Measurements from ENCODE around the gene IGF2BP2. TPM values are rescaled to one million over a fixed set of nuclear protein-coding genes. Genes with fewer than 3 reads are reported as not detected.
"Not testable (repeated sequence)": the region's sequence is repeated elsewhere in the genome, so short reads cannot be mapped to it uniquely, and the experiment has no call there.

IGF2BP2 gene
- total and polyA plus RNA-seq, 3 experiments from 2014 or later, result 0.42 TPM; not detected in 1

- H3K4me3 Mint-ChIP-seq, result no peak overlapping the region
- no peak overlapping the region for H3K4me3 ChIP-seq (ENCODE audit: low read length)
- no peak for DNase-seq
- no peaks in the 10 kb centered on the region for H3K9me3 ChIP-seq (ENCODE audit: low read length)
- CTCF ChIA-PET, result no interaction called here
- no peaks in the 10 kb centered on the region for H3K9me3 Mint-ChIP-seq
- POLR2A ChIA-PET, result no interaction called here
- H3K36me3 Mint-ChIP-seq, result no peaks in the 10 kb centered on the region
- peaks cover 2% of the 10 kb centered on the region for H3K27me3 ChIP-seq (ENCODE audit: insufficient read depth, low read length, poor library complexity, severe bottlenecking)
- H3K27me3 Mint-ChIP-seq, result peaks cover 12 to 30% of the 10 kb centered on the region in 2 donors
- no peaks in the 10 kb centered on the region for H3K36me3 ChIP-seq (ENCODE audit: insufficient read depth, low read length)
- H3K27ac ChIP-seq (ENCODE audit: low read depth, low read length), result peak overlapping the region; percentile 29
- no peaks in the 10 kb centered on the region for H3K4me1 Mint-ChIP-seq
- no peaks in the 10 kb centered on the region for H3K4me1 ChIP-seq (ENCODE audit: insufficient read depth, low read length)
- H3K27ac Mint-ChIP-seq, result no peak overlapping the region
Measured at GRCh38 chr3:185813205-185813604, 11.6 kb downstream of the IGF2BP2 start.

GRCh38 chr3:185807445-185808068 lies 17.3 kb downstream of the IGF2BP2 start:
- no peak overlapping the region for H3K4me3 Mint-ChIP-seq
- no peak overlapping the region for H3K27ac Mint-ChIP-seq
- H3K27me3 Mint-ChIP-seq, result peaks cover 8 to 15% of the 10 kb centered on the region in 2 donors
- no peak for DNase-seq
- Histone ChIP-seq H3K36me3 (ENCODE audit: insufficient read depth, low read length) (no peaks in the 10 kb centered on the region), H3K27me3 (ENCODE audit: insufficient read depth, low read length, poor library complexity, severe bottlenecking) (no peaks in the 10 kb centered on the region), H3K4me1 (ENCODE audit: insufficient read depth, low read length) (no peaks in the 10 kb centered on the region), H3K4me3 (ENCODE audit: low read length) (no peak overlapping the region), H3K9me3 (ENCODE audit: low read length) (no peaks in the 10 kb centered on the region), H3K27ac (ENCODE audit: low read depth, low read length) (no peak overlapping the region)
- no peaks in the 10 kb centered on the region for H3K36me3 Mint-ChIP-seq
- CTCF ChIA-PET, result no interaction called here
- POLR2A ChIA-PET, result interaction anchor here (0.7 kb wide), 1 partner anchor 39 kb away, joined by 3 read pairs; no protein-coding TSS in a partner anchor
- no peaks in the 10 kb centered on the region for H3K9me3 Mint-ChIP-seq
- no peaks in the 10 kb centered on the region for H3K4me1 Mint-ChIP-seq

GRCh38 chr3:185798831-185799110 lies 26.1 kb downstream of the IGF2BP2 start:
- POLR2A ChIA-PET; H3K36me3 Mint-ChIP-seq; H3K27me3 ChIP-seq (ENCODE audit: insufficient read depth, low read length, poor library complexity, severe bottlenecking); H3K4me1 ChIP-seq (ENCODE audit: insufficient read depth, low read length); H3K4me3 Mint-ChIP-seq; H3K9me3 Mint-ChIP-seq; CTCF ChIA-PET; H3K27ac Mint-ChIP-seq; H3K36me3 ChIP-seq (ENCODE audit: insufficient read depth, low read length); H3K4me3 ChIP-seq (ENCODE audit: low read length); H3K27ac ChIP-seq (ENCODE audit: low read depth, low read length); H3K4me1 Mint-ChIP-seq; DNase-seq; H3K9me3 ChIP-seq (ENCODE audit: low read length): not testable (repeated sequence)
- H3K27me3 Mint-ChIP-seq, result peaks cover 9 to 39% of the 10 kb centered on the region in 2 donors

- Histone ChIP-seq H3K36me3 (ENCODE audit: insufficient read depth, low read length) (no peaks in the 10 kb centered on the region), H3K27ac (ENCODE audit: low read depth, low read length) (no peak overlapping the region), H3K9me3 (ENCODE audit: low read length) (no peaks in the 10 kb centered on the region), H3K27me3 (ENCODE audit: insufficient read depth, low read length, poor library complexity, severe bottlenecking) (no peaks in the 10 kb centered on the region), H3K4me3 (ENCODE audit: low read length) (no peak overlapping the region), H3K4me1 (ENCODE audit: insufficient read depth, low read length) (no peaks in the 10 kb centered on the region)
- DNase-seq, result no peak
- ChIA-PET POLR2A (no interaction called here), CTCF (no interaction called here)
- Mint-ChIP-seq H3K4me3 (no peak overlapping the region), H3K27ac (no peak overlapping the region), H3K4me1 (no peaks in the 10 kb centered on the region), H3K36me3 (peaks cover 0 to 7% (median 0%) of the 10 kb centered on the region in 3 donors), H3K9me3 (peaks cover 0 to 3% (median 0%) of the 10 kb centered on the region in 5 donors), H3K27me3 (peaks cover 9 to 39% of the 10 kb centered on the region in 2 donors)
Measured at GRCh38 chr3:185797993-185798830, 26.6 kb downstream of the IGF2BP2 start.

GRCh38 chr3:185797108-185797881 lies 27.5 kb downstream of the IGF2BP2 start:
- Mint-ChIP-seq H3K9me3 (peaks cover 0 to 3% (median 0%) of the 10 kb centered on the region in 5 donors), H3K27me3 (peaks cover 9 to 43% of the 10 kb centered on the region in 2 donors), H3K4me3 (no peak overlapping the region), H3K27ac (no peak overlapping the region), H3K4me1 (no peaks in the 10 kb centered on the region), H3K36me3 (peaks cover 0 to 7% (median 0%) of the 10 kb centered on the region in 3 donors)
- no peak overlapping the region for H3K27ac ChIP-seq (ENCODE audit: low read depth, low read length)
- ChIA-PET POLR2A (no interaction called here), CTCF (no interaction called here)
- no peaks in the 10 kb centered on the region for H3K27me3 ChIP-seq (ENCODE audit: insufficient read depth, low read length, poor library complexity, severe bottlenecking)
- no peaks in the 10 kb centered on the region for H3K36me3 ChIP-seq (ENCODE audit: insufficient read depth, low read length)
- H3K4me3 ChIP-seq (ENCODE audit: low read length), result no peak overlapping the region
- DNase-seq, result no peak
- no peaks in the 10 kb centered on the region for H3K9me3 ChIP-seq (ENCODE audit: low read length)
- no peaks in the 10 kb centered on the region for H3K4me1 ChIP-seq (ENCODE audit: insufficient read depth, low read length)

GRCh38 chr3:185796431-185797107 lies 28.3 kb downstream of the IGF2BP2 start:
- Mint-ChIP-seq H3K36me3 (peaks cover 0 to 7% (median 0%) of the 10 kb centered on the region in 3 donors), H3K4me1 (no peaks in the 10 kb centered on the region), H3K4me3 (no peak overlapping the region), H3K9me3 (peaks cover 0 to 3% (median 0%) of the 10 kb centered on the region in 5 donors), H3K27ac (no peak overlapping the region), H3K27me3 (peaks cover 7 to 47% of the 10 kb centered on the region in 2 donors)
- POLR2A ChIA-PET, result no interaction called here
- H3K4me1 ChIP-seq (ENCODE audit: insufficient read depth, low read length), result no peaks in the 10 kb centered on the region
- CTCF ChIA-PET, result no interaction called here
- no peak for DNase-seq
- no peak overlapping the region for H3K27ac ChIP-seq (ENCODE audit: low read depth, low read length)
- no peaks in the 10 kb centered on the region for H3K36me3 ChIP-seq (ENCODE audit: insufficient read depth, low read length)
- no peaks in the 10 kb centered on the region for H3K27me3 ChIP-seq (ENCODE audit: insufficient read depth, low read length, poor library complexity, severe bottlenecking)
- no peak overlapping the region for H3K4me3 ChIP-seq (ENCODE audit: low read length)
- H3K9me3 ChIP-seq (ENCODE audit: low read length), result no peaks in the 10 kb centered on the region

- Mint-ChIP-seq H3K4me3 (no peak overlapping the region), H3K36me3 (no peaks in the 10 kb centered on the region)
- CTCF ChIA-PET, result no interaction called here
Measured at GRCh38 chr3:185793381-185793780, 31.5 kb downstream of the IGF2BP2 start.

GRCh38 chr3:185792955-185793354 lies 31.9 kb downstream of the IGF2BP2 start:
- H3K27ac ChIP-seq (ENCODE audit: low read depth, low read length), result no peak overlapping the region
- no peaks in the 10 kb centered on the region for H3K9me3 ChIP-seq (ENCODE audit: low read length)
- H3K4me3 ChIP-seq (ENCODE audit: low read length), result no peak overlapping the region
- peaks cover 0 to 40% of the 10 kb centered on the region in 2 donors for H3K27me3 Mint-ChIP-seq
- H3K27me3 ChIP-seq (ENCODE audit: insufficient read depth, low read length, poor library complexity, severe bottlenecking), result no peaks in the 10 kb centered on the region
- no peak for DNase-seq
- no peaks in the 10 kb centered on the region for H3K9me3 Mint-ChIP-seq
- H3K4me1 ChIP-seq (ENCODE audit: insufficient read depth, low read length), result no peaks in the 10 kb centered on the region
- no peak overlapping the region for H3K27ac Mint-ChIP-seq
- H3K36me3 Mint-ChIP-seq, result no peaks in the 10 kb centered on the region
- no peaks in the 10 kb centered on the region for H3K36me3 ChIP-seq (ENCODE audit: insufficient read depth, low read length)
- ChIA-PET POLR2A (no interaction called here), CTCF (no interaction called here)
- no peaks in the 10 kb centered on the region for H3K4me1 Mint-ChIP-seq
- H3K4me3 Mint-ChIP-seq, result no peak overlapping the region

More at GRCh38 chr3:185793381-185793780, 31.5 kb downstream of the IGF2BP2 start:
- Histone ChIP-seq H3K9me3 (ENCODE audit: low read length) (no peaks in the 10 kb centered on the region), H3K36me3 (ENCODE audit: insufficient read depth, low read length) (no peaks in the 10 kb centered on the region), H3K27me3 (ENCODE audit: insufficient read depth, low read length, poor library complexity, severe bottlenecking) (no peaks in the 10 kb centered on the region), H3K4me3 (ENCODE audit: low read length) (no peak overlapping the region), H3K27ac (ENCODE audit: low read depth, low read length) (no peak overlapping the region), H3K4me1 (ENCODE audit: insufficient read depth, low read length) (no peaks in the 10 kb centered on the region)
- DNase-seq, result no peak
- H3K27ac Mint-ChIP-seq, result no peak overlapping the region
- POLR2A ChIA-PET, result no interaction called here
- no peaks in the 10 kb centered on the region for H3K9me3 Mint-ChIP-seq
- peaks cover under 1 to 42% of the 10 kb centered on the region in 2 donors for H3K27me3 Mint-ChIP-seq
- no peaks in the 10 kb centered on the region for H3K4me1 Mint-ChIP-seq
